ENCODE results near the gene ARL4D. TPM values are rescaled to one million over a fixed set of nuclear protein-coding genes. Genes with fewer than 3 reads are reported as not detected.

ARL4D gene
- polyA plus RNA-seq, 1 donor from 2014 or later: 10.6 TPM

- TF ChIP-seq EP300 (conservative IDR thresholded peaks at IDR 0.05; ENCODE audit: poor library complexity, severe bottlenecking) (no peak), RAD21 (conservative IDR thresholded peaks at IDR 0.05) (no peak), REST (IDR thresholded peaks at IDR 0.05; ENCODE audit: borderline replicate concordance) (no peak), CTCF (IDR thresholded peaks at IDR 0.05; ENCODE audit: poor library complexity, severe bottlenecking) (no peak), MXI1 (conservative IDR thresholded peaks at IDR 0.05; ENCODE audit: poor library complexity, severe bottlenecking) (no peak), SMC3 (conservative IDR thresholded peaks at IDR 0.05; ENCODE audit: poor library complexity) (no peak), TAF1 (IDR thresholded peaks at IDR 0.05; ENCODE audit: low read depth) (no peak), EZH2 (IDR thresholded peaks at IDR 0.05; ENCODE audit: borderline replicate concordance, insufficient read depth, low read length, poor library complexity, severe bottlenecking) (no peak), POLR2AphosphoS5 (IDR thresholded peaks at IDR 0.05) (no peak)
- H4K20me1 ChIP-seq (ENCODE audit: insufficient read depth): no peaks in the 10 kb centered on the region
- H3K79me2 ChIP-seq (replicated peaks; ENCODE audit: insufficient read depth, low read length): no peaks in the 10 kb centered on the region
- H3K27me3 ChIP-seq (ENCODE audit: insufficient read depth, low read depth, low read length): no peaks in the 10 kb centered on the region
- no peak overlapping the region for H3K4me2 ChIP-seq (ENCODE audit: low read length)
- no peaks in the 10 kb centered on the region for H3K9me2 ChIP-seq (ENCODE audit: insufficient read depth, low read length)
- H3K4me3 ChIP-seq (ENCODE audit: low read length): no peak overlapping the region
- H3K9me3 ChIP-seq (ENCODE audit: low read length): no peaks in the 10 kb centered on the region
- H3F3A ChIP-seq (ENCODE audit: insufficient read depth, low read length, poor library complexity, severe bottlenecking): no peaks in the 10 kb centered on the region
- H3K36me3 ChIP-seq (ENCODE audit: insufficient read depth, low read length): no peaks in the 10 kb centered on the region
- H3K27ac ChIP-seq (ENCODE audit: low read length): no peak overlapping the region
- H2AFZ ChIP-seq (ENCODE audit: low read depth, low read length): no peak overlapping the region
- no peak overlapping the region for H3K9ac ChIP-seq (ENCODE audit: low read length)
Measured at GRCh38 chr17:43378766-43379165, 20.0 kb upstream of the ARL4D start.

- TF ChIP-seq SMC3 (conservative IDR thresholded peaks at IDR 0.05; ENCODE audit: poor library complexity) (no peak), EP300 (conservative IDR thresholded peaks at IDR 0.05; ENCODE audit: poor library complexity, severe bottlenecking) (no peak), TAF1 (IDR thresholded peaks at IDR 0.05; ENCODE audit: low read depth) (no peak), RAD21 (conservative IDR thresholded peaks at IDR 0.05) (no peak), POLR2AphosphoS5 (IDR thresholded peaks at IDR 0.05) (no peak), MXI1 (conservative IDR thresholded peaks at IDR 0.05; ENCODE audit: poor library complexity, severe bottlenecking) (no peak), REST (IDR thresholded peaks at IDR 0.05; ENCODE audit: borderline replicate concordance) (no peak), CTCF (IDR thresholded peaks at IDR 0.05; ENCODE audit: poor library complexity, severe bottlenecking) (no peak), EZH2 (IDR thresholded peaks at IDR 0.05; ENCODE audit: borderline replicate concordance, insufficient read depth, low read length, poor library complexity, severe bottlenecking) (no peak)
- Histone ChIP-seq H3K36me3 (ENCODE audit: insufficient read depth, low read length) (no peaks in the 10 kb centered on the region), H3K79me2 (replicated peaks; ENCODE audit: insufficient read depth, low read length) (no peaks in the 10 kb centered on the region)
Measured at GRCh38 chr17:43380307-43380706, 18.5 kb upstream of the ARL4D start.

More at GRCh38 chr17:43380307-43380706, 18.5 kb upstream of the ARL4D start:
- Histone ChIP-seq H3K9me3 (ENCODE audit: low read length) (no peaks in the 10 kb centered on the region), H2AFZ (ENCODE audit: low read depth, low read length) (no peak overlapping the region), H3K27me3 (ENCODE audit: insufficient read depth, low read depth, low read length) (no peaks in the 10 kb centered on the region), H3F3A (ENCODE audit: insufficient read depth, low read length, poor library complexity, severe bottlenecking) (no peaks in the 10 kb centered on the region), H4K20me1 (ENCODE audit: insufficient read depth) (no peaks in the 10 kb centered on the region), H3K27ac (ENCODE audit: low read length) (no peak overlapping the region), H3K9ac (ENCODE audit: low read length) (no peak overlapping the region), H3K4me2 (ENCODE audit: low read length) (no peak overlapping the region), H3K4me3 (ENCODE audit: low read length) (no peak overlapping the region), H3K9me2 (ENCODE audit: insufficient read depth, low read length) (no peaks in the 10 kb centered on the region)
